Astrocyte of the spinal cord (primary cell): ENCODE results near the gene SYTL3.

Source experiments
- DNase-seq: peaks from one replicate; pipeline ENCODE4 v3.0.0; 2011; ENCODE audit warnings: low read depth, low spot score
- H3K4me3 ChIP-seq: 2 replicates; pipeline ENCODE4 v1.5.1; 2011; ENCODE audit warnings: low read depth, mild to moderate bottlenecking, low read length, moderate library complexity
- CTCF ChIP-seq: IDR thresholded peaks from 2 replicates; pipeline ENCODE4 v1.5.1; 2012; ENCODE audit warnings: low read depth, mild to moderate bottlenecking, low read length, inconsistent platforms
- in situ Hi-C: cut with HindIII; loops from 2 replicates; pipeline ENCODE4 v1.10.0; 2017; ENCODE audit warnings: low sequenced_read_pairs

The SYTL3 gene

GRCh38 chr6:158737082-158737709 lies 87.3 kb downstream of the SYTL3 start:
- DNase-seq = no peak
- in situ Hi-C loops = no loop called here
- TF ChIP-seq CTCF = no peak
- no peak overlapping the region for H3K4me3 ChIP-seq

GRCh38 chr6:158737710-158738615 lies 88.1 kb downstream of the SYTL3 start:
- peak; percentile 13 for DNase-seq
- no peak for TF ChIP-seq CTCF
- in situ Hi-C loops = no loop called here
- H3K4me3 ChIP-seq = no peak overlapping the region

GRCh38 chr6:158739673-158740072 lies 89.8 kb downstream of the SYTL3 start:
- TF ChIP-seq CTCF = no peak
- no peak for DNase-seq
- no peak overlapping the region for H3K4me3 ChIP-seq
- in situ Hi-C loops = no loop called here

GRCh38 chr6:158743033-158743651 lies 93.3 kb downstream of the SYTL3 start:
- in situ Hi-C loops = no loop called here
- no peak for TF ChIP-seq CTCF
- DNase-seq = no peak
- H3K4me3 ChIP-seq = no peak overlapping the region

- in situ Hi-C loops = no loop called here
- no peak for DNase-seq
- TF ChIP-seq CTCF = no peak
- no peak overlapping the region for H3K4me3 ChIP-seq
Observed at GRCh38 chr6:158744986-158745430, 95.2 kb downstream of the SYTL3 start.

- DNase-seq = no peak
- no peak for TF ChIP-seq CTCF
- H3K4me3 ChIP-seq = no peak overlapping the region
- in situ Hi-C loops = no loop called here
Observed at GRCh38 chr6:158751224-158751623, 101.4 kb downstream of the SYTL3 start.
